Medulla oblongata (tissue), 1 donor: ENCODE data around the gene FBXW11.
"Not testable (repeated sequence)": the region's sequence is repeated elsewhere in the genome, so short reads cannot be mapped to it uniquely, and the experiment has no call there.

Experiments used
- DNase-seq: peaks from one replicate; pipeline ENCODE4 v3.0.0-alpha.2; 2015; ENCODE audit errors: extremely low spot score

Gene FBXW11

DNA sequence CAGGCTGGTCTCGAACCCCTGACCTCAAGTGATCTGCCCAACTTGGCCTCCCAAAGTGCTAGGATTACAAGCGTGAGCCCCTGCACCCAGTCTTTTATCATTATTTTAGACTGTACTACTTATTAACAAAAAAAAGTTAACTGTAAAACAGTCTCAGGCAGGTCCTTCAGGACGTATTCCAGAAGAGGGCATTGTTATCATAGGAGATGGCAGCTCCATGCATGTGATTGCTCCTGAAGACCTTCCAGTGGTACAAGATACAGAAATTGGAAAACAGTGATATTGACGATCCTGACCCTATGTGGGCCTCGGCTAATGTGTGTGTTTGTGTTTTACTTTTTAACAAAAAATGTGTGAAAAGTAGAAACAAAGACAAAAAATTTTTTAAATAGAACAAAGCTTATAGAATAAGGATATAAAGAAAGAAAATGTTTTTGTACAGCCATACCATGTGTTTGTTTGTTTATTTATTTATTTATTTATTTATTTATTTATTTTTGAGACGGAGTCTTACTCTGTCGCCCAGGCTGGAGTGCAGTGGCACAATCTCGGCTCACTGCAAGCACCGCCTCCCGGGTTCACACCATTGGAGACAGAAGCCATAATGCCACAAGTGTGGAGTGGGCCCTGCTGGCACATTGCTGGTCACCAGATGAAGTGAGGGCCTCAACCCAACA, 13.8 kb upstream of the FBXW11 start:
- DNase-seq = not testable (repeated sequence)

GRCh38 chr5:172015346-172015745, 8.9 kb upstream of the FBXW11 start:
- DNase-seq = no peak

DNA sequence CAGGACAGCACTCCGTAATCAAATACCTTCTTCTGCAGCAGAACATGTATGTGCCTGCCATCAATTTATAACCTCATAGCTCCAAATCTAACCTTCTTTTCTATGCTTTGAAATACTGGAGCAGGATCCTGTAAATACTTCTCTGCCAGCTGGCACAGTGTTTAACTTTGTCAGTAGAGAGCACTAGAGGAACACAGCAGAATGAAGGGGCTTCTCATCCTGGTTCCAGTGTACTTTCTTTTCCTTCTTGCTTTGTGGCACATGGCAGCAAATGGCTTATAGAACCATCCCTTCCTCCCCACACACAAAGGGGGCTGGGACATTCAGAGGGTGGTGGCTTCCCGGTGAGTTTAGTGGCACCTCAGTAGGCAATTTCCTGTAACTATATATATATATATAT, 3.8 kb upstream of the FBXW11 start:
- DNase-seq = no peak

DNA sequence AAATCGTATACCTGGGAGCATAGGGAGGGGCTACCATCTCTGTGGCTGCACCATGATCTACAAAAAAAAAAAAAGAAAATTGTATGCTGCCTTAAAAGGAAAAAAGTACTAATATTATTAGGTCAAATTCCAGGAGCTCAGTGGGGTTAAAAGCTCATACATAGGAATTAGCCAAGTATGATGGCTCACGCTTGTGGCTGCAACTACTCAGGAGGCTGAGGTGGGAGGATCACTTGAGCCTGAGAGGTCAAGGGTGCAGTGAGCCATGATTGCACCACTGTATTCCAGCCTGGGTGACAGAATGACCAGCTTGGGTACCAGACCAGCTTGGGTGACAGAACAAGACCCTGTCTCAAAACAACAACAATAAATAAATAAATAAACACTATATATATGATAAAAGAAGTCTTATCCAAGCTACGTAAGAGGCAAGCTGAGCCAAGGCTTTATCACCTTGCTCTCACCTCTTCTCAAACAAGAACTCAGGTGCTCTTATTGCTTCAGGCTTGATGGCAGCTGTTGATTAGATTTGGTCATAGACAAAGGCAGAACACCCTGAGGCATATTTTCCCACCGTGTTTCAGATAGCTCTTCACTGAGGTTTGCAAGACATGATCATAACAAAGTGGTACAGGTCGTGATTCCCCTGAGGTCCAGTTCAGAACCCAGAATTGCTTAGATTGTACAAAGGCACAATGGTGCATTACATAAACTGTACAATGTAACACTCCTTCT, 3.3 kb upstream of the FBXW11 start:
- no peak for DNase-seq

GRCh38 chr5:172008689-172009141, 2.3 kb upstream of the FBXW11 start:
- no peak for DNase-seq

DNA sequence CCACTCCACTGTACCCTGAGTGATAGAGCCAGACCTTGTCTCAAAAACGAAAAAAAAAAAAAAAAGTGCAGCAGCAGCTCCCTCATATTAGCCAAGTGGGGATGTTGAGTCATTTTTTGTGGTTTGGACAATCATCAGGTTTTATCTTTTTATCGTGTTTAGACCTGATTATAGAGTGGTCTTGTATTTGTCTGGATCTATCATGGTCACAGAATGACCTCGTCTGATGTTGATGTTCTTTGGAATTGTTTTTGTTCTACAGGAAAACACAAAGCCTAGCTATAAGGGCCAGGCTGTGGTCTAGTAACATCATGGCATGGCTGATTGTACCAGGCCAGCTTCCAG, 1.6 kb upstream of the FBXW11 start:
- no peak for DNase-seq

- peak; percentile 23 for DNase-seq
Measured at GRCh38 chr5:172007175-172008110, 1.0 kb upstream of the FBXW11 start.

GRCh38 chr5:172005708-172006320, 624 bp downstream of the FBXW11 start:
- peak; percentile 33 for DNase-seq

DNA sequence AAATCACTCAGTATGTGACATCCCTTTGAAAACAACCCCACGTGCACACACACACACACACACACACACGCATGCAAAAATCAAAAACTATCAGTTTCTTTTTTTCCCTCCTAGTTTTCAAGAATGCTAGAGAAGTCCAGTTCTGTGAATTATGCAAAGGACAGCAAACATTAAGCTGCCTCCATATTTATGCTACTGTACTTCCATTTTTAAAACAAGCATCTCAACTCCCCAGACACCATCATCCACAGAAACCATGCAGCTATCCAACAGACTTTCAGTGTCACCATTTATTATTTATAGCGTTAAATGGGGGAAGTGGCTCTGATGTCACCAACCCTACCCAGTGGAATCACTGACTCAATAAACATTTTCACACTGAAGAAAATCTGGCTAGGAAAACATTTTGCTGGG, 1.6 kb downstream of the FBXW11 start:
- DNase-seq = peak; percentile 16

DNA sequence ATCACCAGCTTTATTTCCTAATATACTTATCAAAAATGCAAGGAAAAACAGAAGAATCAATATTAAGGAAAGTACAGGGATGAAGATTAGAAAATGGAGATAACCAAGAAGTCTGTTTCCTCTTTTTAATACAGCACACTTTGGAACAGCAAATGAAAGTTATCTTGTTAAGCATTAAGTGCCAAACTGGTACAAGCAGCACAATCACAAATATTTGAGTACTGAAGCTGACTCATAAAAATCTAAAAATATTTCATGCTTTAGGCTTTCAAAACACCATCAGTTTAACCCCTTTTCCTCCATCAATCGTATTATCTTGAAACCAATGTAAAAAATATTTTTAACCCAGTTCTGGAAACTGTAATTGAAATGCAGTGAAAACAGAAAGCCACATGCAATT, 2.7 kb downstream of the FBXW11 start:
- no peak for DNase-seq

DNA sequence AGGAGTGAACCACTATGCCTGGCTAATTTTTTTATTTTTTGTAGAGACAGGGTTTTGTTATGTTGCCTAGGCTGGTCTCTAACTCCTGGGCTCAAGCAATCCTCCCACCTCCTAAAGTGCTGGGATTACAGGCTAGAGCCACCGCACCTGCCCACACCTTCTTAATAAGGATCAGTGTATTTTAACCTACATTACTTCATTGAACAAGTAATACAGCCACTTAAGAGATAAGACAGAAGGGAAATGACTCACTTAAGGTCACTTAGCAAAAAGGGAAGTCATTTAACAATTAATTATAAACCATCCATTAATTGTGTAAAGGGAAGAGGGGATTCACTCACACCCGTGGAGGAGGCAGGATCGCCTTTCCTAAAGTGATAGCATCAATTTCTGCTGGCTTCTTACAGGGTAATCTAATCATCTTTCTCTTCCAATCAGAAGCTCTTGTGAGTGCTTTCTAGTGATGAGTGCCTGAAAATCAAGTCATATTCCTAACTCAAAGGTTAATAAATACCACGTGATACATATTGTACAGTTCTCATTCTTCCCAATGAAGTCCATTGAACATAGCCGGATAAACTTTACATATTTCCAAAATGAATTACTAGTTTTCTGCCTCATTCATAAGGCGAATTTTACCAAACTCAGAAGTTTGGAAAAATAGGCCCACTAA, 3.5 kb downstream of the FBXW11 start:
- no peak for DNase-seq

GRCh38 chr5:172002310-172002709, 4.1 kb downstream of the FBXW11 start:
- no peak for DNase-seq

DNA sequence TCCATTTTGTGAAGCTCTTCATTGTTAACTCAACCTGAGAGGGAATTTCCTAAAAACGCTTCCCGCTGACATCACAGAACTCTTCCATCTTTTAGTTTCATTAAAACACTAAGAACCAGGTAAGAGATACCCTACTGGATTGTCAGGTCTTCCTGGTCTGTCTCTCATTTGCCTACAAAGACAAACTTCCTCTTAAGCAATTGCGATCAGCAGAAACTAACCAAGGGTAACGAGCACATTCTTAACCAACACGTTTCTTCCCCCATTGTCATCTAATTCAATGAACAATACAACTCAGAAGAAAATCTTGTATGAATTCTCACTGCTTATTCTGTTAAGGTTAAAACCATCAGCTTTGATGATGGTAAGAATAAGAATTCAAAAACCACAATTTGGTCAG, 6.6 kb downstream of the FBXW11 start:
- no peak for DNase-seq

- no peak for DNase-seq
Measured at GRCh38 chr5:171999100-171999499, 7.3 kb downstream of the FBXW11 start.

GRCh38 chr5:171997011-171997410, 9.4 kb downstream of the FBXW11 start:
- DNase-seq = no peak

GRCh38 chr5:171992813-171993212, 13.6 kb downstream of the FBXW11 start:
- DNase-seq = no peak

GRCh38 chr5:171992305-171992704, 14.1 kb downstream of the FBXW11 start:
- DNase-seq = no peak

- DNase-seq = no peak
Measured at GRCh38 chr5:171990713-171991015, 15.8 kb downstream of the FBXW11 start.

GRCh38 chr5:171989946-171990712, 16.3 kb downstream of the FBXW11 start:
- no peak for DNase-seq

GRCh38 chr5:171989276-171989675, 17.2 kb downstream of the FBXW11 start:
- no peak for DNase-seq

DNA sequence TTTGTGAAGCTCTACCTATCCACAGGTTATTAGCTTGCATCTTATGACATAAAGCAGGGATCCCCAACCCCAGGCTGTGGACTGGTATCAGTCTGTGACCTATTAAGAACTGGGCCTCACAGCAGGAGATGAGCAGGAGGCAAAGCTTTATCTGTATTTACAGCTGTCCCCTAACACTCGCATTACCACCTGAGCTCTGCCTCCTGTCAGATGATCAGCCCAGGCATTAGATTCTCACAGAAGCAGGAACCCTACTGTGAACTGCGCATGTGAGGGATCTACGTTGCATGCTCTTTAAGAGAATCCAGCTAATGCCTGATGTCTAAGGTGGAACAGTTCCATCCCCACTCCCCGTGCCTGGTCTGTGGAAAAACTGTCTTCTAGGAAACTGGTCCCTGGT, 19.7 kb downstream of the FBXW11 start:
- no peak for DNase-seq
